NCI-H2029 treated with DMSO at 0.1 percent for 48 hours (cell line): ENCODE results near the gene SVIL.
"Not testable (repeated sequence)": the region's sequence is repeated elsewhere in the genome, so short reads cannot be mapped to it uniquely, and the experiment has no call there.

Source experiments
- DNase-seq: peaks from one replicate; lab custom pipeline; 2025; lab: John Stamatoyannopoulos, UW

SVIL gene

DNA sequence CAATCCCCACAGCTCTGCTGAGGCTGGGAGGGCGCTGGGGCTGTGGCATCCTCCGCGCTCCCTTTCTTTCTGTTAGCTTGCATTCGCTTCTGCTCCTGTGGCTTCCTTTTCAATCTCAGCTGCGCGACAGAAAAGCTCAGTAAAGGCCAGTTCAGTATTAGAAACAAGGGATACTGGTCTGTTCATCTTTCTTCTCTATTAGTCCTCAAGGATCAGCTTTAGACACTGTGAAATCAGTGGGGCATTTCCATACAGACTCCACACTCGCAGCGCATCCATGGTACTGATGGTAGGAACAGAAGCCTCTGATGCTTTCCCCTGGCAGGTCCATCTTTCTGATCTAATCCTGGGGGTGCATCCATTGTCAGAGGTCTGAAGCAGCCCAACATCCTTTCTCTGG is 182.2 kb downstream of the SVIL start:
- DNase-seq = no peak

DNA sequence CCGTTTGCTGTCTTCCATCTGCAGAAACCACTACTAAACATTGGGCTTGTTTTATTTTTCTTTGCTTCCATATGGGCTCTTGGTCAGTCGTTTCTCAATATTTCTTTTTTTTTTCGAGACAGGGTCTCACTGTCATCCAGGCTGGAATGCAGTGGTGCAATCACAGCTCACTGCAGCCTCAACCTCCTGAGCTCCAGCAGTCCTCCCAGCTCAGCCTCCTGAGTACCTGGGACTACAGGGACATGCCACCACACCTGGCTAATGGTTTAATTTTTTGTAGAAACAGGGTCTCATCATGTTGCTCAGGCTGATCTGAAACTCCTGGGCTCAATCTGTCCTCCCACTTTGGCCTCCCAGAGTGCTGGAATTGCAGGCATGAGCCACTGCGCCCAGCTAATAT is 182.8 kb downstream of the SVIL start:
- no peak for DNase-seq

DNA sequence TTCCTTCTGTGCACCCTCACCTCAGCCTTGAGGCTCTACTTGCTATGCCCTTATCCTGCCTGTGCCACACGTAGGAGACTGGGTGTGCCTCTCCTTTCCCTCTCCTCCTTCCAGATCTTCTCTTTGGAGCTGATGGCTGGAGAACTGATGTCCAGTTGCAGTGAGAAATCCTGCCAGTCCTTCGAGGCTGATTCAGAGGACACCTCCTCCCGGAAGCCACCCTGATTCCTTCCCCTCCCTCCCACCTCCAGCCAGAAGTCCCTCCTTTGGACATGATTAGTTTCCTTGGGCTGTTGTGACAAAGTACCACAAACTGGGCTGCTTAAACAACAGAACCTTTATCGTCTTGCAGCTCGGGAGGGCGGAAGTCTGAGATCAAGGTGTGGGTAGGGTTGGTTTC is 184.4 kb downstream of the SVIL start:
- DNase-seq = no peak

DNA sequence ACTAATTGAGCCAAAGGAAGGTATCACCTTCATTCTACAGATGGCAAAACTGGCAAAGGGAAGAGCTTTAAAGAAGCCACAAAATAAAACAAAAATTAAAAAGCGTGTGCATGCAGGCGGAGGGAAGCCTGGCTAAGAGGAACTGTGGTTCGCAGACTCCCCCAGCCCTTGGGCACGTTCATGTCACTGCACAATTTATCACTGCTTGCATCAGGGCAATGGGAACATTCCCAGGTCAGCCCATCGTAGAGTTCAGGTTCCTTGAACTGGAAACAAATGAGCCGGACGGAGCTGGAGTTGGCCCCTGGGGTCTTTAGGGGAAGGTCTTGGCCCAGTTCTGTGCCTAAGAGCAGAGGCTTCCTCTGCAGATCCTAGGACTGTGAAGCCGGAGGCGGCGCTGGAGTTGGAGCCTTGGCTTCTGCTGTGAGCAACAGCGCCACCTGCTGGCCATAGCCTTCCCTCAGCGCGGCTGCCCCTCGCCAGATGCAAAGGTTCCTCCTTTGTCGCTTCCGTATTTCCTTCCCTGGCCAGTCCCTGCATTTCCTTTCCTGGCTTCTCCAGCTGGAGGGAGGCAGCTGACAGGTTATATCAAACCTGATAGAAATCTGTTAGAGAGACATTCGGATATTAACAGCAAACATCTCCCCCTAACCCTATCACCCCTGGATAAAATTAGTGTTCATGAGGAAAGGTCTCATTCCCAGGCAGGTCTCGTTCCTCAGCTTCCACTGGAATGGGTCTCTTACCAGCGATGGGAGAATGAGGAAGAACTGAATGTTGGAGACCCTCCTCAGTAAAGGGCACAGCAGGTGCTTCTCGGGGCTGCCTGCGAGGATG is 185.8 kb downstream of the SVIL start:
- DNase-seq = not testable (repeated sequence)

DNA sequence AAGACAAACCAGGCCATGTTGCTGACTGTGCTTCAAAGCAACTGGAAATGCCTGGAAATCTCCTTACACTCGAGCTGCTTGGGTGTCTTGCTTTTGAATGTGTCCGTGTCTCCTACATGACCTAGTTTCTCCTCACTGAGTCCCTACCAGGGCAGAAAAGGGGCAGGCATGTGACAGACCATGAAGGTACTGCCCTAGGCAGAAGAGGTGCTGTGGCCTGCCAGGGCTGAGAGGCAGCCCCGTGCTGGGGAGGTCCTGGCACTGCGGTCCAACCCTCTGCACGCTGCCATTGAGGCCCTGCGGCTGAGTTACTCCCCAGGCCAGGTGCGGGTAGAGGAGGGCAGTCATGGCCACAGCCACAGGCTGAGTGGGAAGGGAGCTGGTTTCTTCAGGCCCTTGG is 186.6 kb downstream of the SVIL start:
- no peak for DNase-seq

DNA sequence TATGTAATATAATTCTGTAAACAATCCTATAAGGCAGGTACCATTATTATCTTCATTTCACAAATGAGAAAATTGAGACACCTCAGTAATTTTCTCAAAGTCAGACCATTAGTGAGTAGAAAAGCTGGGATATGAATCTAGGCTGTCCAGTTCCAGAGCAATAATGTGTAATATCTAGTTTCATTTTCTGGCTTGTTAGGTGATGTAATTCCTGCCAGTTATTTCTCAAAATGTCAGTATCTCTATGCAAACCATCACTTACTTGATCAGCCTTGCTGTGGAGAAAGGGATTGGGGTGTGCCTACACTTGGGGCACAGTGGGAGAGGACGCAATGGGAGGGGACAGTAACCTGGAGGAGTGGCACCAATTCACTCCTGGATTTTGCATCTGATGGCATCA is 188.4 kb downstream of the SVIL start:
- no peak for DNase-seq

DNA sequence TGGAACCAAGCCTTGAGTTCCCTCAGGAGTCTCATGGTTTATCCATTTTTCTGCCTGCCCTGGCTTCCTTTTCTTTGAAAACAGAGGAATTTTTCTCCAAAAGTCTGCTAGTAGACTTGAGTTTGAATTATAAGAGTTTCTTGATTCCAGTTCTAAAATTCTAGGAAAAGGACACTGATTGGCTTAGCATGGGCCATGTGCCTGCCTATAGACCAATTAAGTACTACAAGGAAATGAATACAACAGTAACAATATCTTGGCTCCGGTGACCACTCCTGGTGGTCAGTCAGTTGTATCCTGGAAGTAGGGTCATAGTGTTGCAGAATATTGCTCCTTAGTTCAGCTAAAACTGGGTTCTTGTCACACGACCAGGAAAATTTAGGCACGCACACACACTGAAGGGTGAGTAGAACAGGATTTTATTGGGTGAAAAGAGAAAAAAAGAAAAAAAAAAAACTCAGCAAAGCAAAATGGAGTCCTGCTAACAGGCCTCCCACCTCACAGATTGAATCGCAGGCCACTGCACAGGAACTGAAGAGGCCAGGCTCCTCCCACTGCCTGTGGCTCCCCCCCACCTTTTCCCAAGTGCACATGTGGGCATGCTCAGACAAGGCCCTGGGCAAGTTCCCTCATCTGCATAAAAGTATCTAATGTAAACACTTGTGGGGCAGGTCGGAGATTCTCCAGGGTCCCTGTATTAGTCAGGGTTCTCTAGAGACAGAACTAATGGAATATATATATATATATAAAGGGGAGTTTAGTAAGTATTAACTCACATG is 190.8 kb downstream of the SVIL start:
- no peak for DNase-seq

DNA sequence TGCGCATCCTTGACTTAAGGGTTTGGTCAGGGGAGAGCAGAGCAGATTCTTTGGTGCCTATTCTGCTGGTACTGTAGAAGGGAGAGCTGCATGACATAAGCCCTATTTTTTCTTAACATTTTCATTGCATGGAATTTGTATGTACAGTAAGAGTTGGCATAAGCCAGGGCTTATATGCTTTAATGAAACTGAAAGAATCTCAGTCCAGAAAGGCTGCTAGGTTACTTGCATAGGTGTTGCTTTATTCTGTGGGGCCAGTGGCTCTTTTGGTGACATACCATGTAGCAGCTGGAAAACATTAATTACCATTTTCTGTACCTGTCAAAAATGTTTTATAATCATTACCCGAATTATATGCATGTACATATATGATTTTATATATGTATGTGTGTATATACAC is 193.8 kb downstream of the SVIL start:
- DNase-seq = no peak

DNA sequence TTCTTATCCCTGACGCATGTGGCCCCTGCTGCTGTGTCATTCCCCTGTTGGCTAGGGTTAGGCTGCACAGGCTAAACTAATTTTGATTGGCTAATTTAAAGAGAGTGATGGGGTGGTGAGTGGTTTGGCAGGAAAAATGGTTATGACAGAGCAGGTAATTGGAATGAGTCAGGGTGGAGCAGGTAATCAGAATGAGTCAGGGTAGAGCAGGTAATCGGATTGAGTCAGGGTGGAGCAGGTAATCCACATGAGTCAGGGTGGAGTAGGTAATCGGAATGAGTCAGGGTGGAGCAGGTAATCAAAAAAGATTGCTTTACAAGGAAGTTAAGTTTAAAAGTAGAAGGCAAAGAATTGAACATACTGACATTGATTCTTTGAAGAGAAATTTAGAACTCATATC is 195.8 kb downstream of the SVIL start:
- DNase-seq = not testable (repeated sequence)

DNA sequence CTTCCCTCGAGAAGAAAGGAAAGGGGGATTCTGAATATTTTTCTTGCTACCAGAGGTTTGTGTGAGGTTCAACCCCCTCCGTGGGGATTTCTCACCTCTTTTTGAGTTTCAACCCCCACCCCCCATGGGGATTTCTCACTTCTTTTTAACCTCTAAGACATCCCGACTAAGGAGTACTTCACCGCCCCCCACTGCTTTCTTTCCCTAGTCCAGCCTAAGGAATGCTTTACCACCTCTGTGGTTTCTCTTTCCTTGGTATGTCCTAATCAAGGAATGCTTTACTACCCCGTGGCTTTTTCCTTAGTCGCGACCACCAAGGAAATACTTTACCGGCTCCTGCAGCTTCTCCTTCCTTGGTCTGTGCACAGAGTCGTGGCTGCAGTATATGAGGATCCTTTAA is 196.5 kb downstream of the SVIL start:
- no peak for DNase-seq

DNA sequence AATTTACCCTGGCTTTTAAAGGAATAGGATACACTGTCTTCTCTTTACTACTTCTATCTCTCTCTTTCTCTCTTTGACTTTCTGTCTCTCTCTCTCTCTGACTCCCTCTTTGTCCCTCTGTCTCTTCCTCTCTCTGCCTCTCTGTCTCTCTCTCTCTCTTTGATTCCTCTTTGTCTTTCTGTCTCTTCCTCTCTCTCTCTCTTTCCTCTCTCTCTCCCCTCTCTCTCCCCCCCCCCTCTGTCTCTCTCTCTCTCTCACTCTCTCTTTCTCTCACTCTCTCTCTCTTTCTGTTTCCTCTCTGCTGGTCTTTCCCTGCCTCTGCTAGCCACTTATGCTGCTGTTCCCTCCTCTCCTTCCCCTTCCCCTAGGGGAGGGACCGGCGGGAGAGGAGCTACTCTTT is 196.9 kb downstream of the SVIL start:
- no peak for DNase-seq

DNA sequence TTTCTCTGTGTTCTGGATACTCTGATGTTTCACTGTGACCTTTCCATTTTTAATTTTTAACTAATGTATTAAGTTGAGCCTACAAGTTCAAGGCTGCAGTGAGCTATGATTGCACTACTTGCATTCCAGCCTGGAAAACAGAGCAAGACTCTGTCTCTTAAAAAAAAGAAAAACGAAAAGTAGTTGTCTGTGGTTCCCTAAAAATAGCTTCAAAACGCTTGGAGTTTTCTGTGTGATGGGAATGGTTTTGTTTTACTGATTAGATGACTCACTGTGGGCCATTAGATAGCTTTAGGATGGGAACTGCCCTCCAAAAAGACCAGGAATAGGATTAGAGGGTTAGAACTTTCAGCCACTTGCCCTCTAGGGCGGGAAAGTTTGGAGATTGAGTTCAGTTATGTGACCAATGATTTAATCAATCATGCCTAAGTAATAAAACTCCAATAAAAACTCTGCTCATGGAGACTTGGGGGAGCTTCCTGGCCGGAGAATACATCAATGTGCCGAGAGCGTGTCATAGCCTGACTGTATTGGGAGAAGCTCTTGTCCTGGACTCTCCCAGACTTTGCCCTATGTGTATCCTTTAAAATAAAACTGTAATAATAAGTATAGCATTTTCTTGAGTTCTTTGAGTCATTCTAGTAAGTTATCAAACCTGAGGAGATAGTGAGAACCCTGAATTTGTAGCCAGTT is 198.8 kb downstream of the SVIL start:
- no peak for DNase-seq

DNA sequence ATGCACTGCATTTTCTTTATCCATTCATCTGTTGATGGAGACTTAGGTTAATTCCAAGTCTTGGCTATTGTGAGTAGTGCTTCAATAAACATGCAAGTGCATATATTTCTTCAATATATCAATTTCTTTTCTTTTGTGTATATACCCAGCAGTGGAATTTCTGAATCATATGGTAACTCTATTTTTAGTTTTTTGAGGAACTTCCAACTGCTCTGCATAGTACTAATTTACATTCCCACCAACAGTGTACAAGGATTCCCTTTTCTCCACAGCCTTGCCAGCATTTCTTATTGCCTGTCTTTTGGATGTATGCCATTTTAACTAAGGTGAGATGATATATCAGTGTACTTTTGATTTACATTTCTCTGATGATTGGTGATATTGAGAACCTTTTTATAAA is 200.7 kb downstream of the SVIL start:
- no peak for DNase-seq

DNA sequence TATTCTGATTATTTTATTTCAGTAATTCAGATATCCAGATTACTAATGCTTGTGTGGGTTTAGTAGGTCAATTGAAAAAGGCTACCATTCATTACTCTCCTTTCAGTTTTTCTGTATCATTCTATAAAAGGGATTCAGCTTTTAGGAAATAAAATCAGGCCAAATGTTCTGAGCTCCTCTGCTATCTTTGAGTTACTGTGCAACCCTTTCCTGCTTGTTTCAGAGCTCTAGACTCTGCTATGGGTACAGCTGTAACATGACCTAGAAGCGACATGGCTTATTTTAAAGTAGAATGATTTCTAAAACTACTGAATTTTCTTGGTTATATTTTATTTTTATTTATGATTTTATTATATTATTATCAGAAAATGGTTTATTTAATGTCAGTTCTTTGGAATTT is 203.1 kb downstream of the SVIL start:
- DNase-seq = no peak

DNA sequence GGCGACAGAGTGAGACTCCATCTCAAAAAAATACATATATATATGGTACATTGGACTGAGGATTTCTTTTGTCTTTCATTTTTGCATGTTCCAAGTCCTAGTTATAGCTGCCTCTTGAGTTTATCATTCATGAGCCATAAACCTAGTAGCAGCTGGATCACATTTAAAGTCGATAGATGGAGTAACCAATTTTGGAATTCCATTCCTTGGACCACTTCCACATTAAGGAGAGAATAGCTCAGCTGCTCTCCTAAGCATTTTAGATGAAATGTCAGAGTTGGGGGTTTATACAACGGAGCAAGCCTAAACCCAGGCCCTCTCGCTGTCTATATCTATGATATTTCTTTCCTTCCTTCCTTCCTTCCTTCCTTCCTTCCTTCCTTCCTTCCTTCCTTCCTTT is 204.7 kb downstream of the SVIL start:
- no peak for DNase-seq

DNA sequence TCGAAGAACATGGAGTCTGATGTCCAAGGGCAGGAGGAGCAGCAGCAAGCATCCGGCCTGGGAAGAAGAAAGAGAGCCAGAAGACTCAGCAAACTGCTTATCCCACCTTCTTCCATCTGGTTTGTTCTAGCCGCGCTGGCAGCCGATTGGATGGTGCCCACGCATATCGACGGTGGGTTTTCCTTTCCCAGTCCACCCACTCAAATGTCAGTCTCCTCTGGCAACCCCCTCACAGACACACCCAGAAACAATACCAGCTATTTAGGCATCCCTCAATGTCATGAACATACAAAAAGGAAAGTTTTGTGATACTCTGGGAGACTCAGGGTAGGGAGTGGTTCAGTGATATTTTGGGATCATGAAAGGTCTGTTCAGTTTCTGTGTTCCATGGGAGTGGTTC is 206.3 kb downstream of the SVIL start:
- DNase-seq = no peak

DNA sequence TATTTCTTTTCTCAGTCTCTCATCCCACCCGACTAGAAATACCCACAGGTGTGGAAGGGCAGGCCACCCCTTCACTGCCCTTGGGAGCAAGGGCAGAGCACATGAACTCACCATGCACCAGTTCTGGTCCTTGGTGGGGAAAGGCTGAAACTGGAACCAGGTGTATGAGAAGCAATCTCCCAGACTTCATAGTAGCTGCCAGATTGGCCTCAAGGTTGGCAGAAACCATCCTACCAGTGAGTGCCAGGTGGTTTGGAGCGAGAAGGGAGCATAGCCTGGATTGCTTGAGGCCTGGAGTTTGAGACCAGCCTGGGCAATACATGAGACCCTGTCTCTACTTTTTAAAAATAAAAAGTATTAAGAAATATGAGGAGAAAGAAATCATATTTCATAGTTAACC is 207.1 kb downstream of the SVIL start:
- no peak for DNase-seq

DNA sequence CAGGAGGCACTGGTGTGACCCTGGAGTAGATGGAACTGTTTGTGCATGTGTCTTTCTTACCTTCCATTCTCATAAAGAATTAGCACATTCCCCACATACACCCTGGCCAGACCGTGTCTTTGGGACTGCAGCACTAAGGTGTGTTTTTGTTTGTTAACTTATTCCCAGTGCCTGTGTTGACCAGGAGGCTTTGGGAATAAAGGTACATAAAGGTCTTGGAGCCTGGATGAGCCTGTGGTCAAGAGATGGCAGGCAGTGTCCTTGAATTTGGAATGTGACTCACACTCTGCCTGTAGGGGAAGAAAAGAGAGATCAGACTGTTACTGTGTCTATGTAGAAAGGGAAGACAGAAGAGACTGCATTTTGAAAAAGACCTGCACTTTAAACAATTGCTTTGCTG is 208.4 kb downstream of the SVIL start:
- DNase-seq = no peak

DNA sequence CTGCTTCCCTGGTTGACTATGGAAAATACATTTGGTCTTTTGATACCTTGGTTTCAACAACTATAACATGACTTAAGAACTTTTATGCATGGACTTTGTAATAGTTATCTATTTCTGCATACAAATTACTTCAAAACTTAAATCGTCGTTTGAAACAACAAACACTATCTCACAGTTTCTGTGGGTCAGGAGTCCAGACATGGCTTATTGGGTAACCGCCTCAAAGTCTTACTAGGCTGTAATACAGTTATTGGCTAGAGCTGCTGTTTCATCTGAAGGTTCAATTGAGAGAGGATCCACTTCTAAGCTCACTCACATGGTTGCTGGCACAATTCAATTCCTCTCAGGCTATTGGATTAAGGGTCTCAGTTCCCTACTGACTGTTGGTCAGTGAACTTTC is 210.8 kb downstream of the SVIL start:
- no peak for DNase-seq

DNA sequence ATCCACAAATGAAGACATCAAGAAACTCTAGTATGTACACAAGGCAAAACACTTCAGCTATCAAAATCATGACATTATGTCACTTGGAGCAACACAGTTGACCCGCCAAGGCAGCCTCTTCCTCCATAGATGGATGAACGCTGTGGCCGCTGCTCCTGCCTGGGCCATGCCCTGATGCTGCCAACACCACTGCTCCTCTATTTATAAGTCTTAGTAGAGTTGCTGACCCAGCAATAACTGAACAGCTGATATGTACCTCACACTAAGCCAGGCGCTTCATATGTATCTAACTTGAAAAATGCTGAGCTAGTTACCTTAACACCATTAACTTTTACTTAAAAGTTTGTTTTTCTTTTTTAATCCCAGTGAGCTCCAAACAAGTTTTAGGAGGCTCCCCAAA is 214.0 kb downstream of the SVIL start:
- no peak for DNase-seq

DNA sequence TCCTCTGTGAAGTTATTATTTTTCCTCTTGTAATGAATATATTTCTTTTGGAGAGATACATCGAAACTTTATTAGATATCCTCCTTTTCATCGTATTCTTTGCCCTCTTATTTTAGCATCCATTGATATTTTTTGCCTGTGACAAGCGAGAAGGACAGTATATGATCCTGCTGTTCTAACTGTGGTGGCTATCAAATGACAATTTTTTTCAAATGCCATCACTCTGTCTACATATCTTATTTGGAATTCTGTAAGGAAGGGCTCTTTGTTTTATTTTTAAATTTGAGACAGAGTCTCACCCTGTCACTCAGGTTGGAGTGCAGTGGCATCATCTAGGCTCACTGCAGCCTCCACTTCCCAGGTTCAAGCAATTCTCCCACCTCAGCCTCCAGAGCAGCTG is 217.4 kb downstream of the SVIL start:
- no peak for DNase-seq

DNA sequence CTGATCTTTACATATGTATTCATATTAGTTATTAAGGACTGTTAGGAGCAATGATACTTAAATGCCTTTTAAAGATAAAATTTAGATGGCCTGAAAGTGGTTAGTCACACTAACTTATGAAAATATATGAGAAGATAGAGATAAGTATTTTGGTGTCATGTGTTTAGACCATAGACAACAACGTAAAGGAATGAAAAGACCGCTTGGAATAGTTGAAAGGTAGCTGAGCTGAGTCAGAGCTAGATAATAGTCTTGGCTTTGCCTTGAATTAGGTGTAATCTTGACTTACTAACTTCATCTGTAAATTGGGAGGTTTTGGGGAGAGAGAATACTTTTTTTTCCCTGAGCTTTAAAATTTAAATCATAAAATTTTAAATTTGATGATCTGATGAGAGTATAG is 218.9 kb downstream of the SVIL start:
- no peak for DNase-seq

DNA sequence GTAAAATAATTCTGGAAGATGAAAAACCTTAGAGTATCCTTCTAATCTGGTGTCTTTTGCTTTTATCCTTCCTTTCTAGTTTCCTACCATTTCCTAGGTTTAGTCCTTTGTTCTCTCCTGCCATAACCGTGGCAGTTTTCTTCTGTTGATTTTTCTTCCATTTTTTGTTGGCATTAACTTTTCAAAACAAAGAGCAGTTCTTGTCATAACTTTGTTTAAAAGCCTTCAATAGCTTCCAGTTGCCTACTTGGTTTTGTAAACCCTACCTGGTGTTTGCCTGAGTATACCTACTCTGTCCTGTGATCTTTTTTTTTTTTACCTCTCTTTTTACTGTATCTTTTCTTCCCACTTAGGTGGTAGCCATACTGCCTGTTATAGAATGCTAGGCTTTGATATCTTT is 220.3 kb downstream of the SVIL start:
- DNase-seq = no peak
